ENCODE data around the gene DOK5.
"Not testable (repeated sequence)": the region's sequence is repeated elsewhere in the genome, so short reads cannot be mapped to it uniquely, and the experiment has no call there.

Gene DOK5

GRCh38 chr20:54435015-54435414, 40.4 kb upstream of the DOK5 start:
- no peak for TF ChIP-seq CTCF (IDR thresholded peaks at IDR 0.05; ENCODE audit: low read depth, low read length, missing control alignments)
- no peak overlapping the region for H3K4me3 ChIP-seq (replicated peaks; ENCODE audit: low read depth, low read length)
- no peak for DNase-seq (ENCODE audit: extremely low read depth, low read depth)

GRCh38 chr20:54436410-54436809, 39.0 kb upstream of the DOK5 start:
- not testable (repeated sequence) for H3K4me3 ChIP-seq (replicated peaks; ENCODE audit: low read depth, low read length); DNase-seq (ENCODE audit: extremely low read depth, low read depth)

- no peak for DNase-seq (ENCODE audit: extremely low read depth, low read depth)
- TF ChIP-seq CTCF (IDR thresholded peaks at IDR 0.05; ENCODE audit: low read depth, low read length, missing control alignments), result no peak
- no peak overlapping the region for H3K4me3 ChIP-seq (replicated peaks; ENCODE audit: low read depth, low read length)
Observed at GRCh38 chr20:54438166-54438565, 37.2 kb upstream of the DOK5 start.

GRCh38 chr20:54450207-54450606, 25.2 kb upstream of the DOK5 start:
- no peak for TF ChIP-seq CTCF (IDR thresholded peaks at IDR 0.05; ENCODE audit: low read depth, low read length, missing control alignments)
- H3K4me3 ChIP-seq (replicated peaks; ENCODE audit: low read depth, low read length), result no peak overlapping the region
- DNase-seq (ENCODE audit: extremely low read depth, low read depth), result no peak

- no peak for DNase-seq (ENCODE audit: extremely low read depth, low read depth)
- TF ChIP-seq CTCF (IDR thresholded peaks at IDR 0.05; ENCODE audit: low read depth, low read length, missing control alignments), result no peak
- no peak overlapping the region for H3K4me3 ChIP-seq (replicated peaks; ENCODE audit: low read depth, low read length)
Observed at GRCh38 chr20:54451171-54451570, 24.2 kb upstream of the DOK5 start.

- no peak overlapping the region for H3K4me3 ChIP-seq (replicated peaks; ENCODE audit: low read depth, low read length)
- DNase-seq (ENCODE audit: extremely low read depth, low read depth), result no peak
- no peak for TF ChIP-seq CTCF (IDR thresholded peaks at IDR 0.05; ENCODE audit: low read depth, low read length, missing control alignments)
Observed at GRCh38 chr20:54452277-54452676, 23.1 kb upstream of the DOK5 start.

- DNase-seq (ENCODE audit: extremely low read depth, low read depth), result no peak
- no peak for TF ChIP-seq CTCF (IDR thresholded peaks at IDR 0.05; ENCODE audit: low read depth, low read length, missing control alignments)
- no peak overlapping the region for H3K4me3 ChIP-seq (replicated peaks; ENCODE audit: low read depth, low read length)
Observed at GRCh38 chr20:54454982-54455381, 20.4 kb upstream of the DOK5 start.

Measured in HFF-Myc (cell line).